SK-N-MC (cell line): ENCODE results near the gene FUT8.

Source experiments
- FOXP2 ChIP-seq: optimal IDR thresholded peaks from 2 replicates; pipeline ENCODE3; 2011; ENCODE audit warnings: mild to moderate bottlenecking, moderate library complexity; ENCODE audit not compliant: insufficient read depth; ENCODE audit errors: extremely low read length, control extremely low read depth
- POLR2AphosphoS5 ChIP-seq: IDR thresholded peaks from 2 replicates; pipeline ENCODE4 v1.6.1; 2012; ENCODE audit warnings: mild to moderate bottlenecking, low read depth, low read length, borderline replicate concordance

DNA sequence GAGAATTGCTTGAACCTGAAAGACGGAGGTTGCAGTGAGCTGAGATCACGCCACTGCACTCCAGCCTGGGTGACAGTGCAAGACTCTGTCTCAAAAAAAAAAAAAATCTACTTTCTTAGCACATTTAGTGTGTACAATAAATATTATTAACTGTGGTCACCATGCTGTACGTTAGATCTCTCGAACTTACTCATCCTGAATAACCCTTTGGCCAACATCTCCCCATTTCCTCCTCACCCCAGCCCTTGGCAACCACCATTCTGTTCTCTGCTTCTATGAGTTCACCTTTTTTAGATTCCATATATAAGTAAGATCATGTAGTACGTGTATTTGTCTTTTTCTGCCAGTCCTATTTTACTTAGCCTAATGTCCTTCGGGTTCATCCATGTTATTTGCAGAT is 13.4 kb downstream of the FUT8 start:
- TF ChIP-seq POLR2AphosphoS5 (no peak), FOXP2 (no peak)
